ENCODE data around the gene TBL1X. TPM values are rescaled to one million over a fixed set of nuclear protein-coding genes. Genes with fewer than 3 reads are reported as not detected.

TBL1X gene
- total and polyA plus RNA-seq, 7 donors = 6.5 to 25.8 (median 16.1) TPM

GRCh38 chrX:9466124-9466495 lies 1.3 kb downstream of the TBL1X start:
- WGBS, 2 donors = 1 to 3% methylated on average over 31 of the region's 31 CpGs
- peak overlapping the region; percentile 83 to 92 (median 86) for H3K27ac ChIP-seq
- H3K4me3 ChIP-seq = peak overlapping the region; percentile 53 to 72 (median 68)
- TF ChIP-seq CTCF (IDR thresholded peaks at IDR 0.05) = no peak
- TF ChIP-seq POLR2AphosphoS5 (IDR thresholded peaks at IDR 0.05) = peak; percentile 53 to 70 (median 62)
- no peak for TF ChIP-seq POLR2A (IDR thresholded peaks at IDR 0.05)
- TF ChIP-seq EP300 (IDR thresholded peaks at IDR 0.05) = no peak
- H3K27me3 ChIP-seq = no peaks in the 10 kb centered on the region
- no peaks in the 10 kb centered on the region for H3K9me3 ChIP-seq
- peaks cover 0 to 41% (median 20%) of the 10 kb centered on the region in 4 donors for H3K4me1 ChIP-seq
- intact Hi-C loops (cut with DNase I) = loop anchor here (2.0 to 10.0 kb wide), 4 partner anchors 66 to 169 kb away; no protein-coding TSS in a partner anchor
- no peaks in the 10 kb centered on the region for H3K36me3 ChIP-seq
- peak; percentile 88 for DNase-seq

- no peaks in the 10 kb centered on the region for H3K36me3 ChIP-seq
- intact Hi-C loops (cut with DNase I) = loop anchor here (2.0 to 10.0 kb wide), 4 partner anchors 66 to 168 kb away; no protein-coding TSS in a partner anchor
- H3K4me3 ChIP-seq = peak overlapping the region in 3 of 4 donors; percentile 66 to 72 (median 70)
- no peaks in the 10 kb centered on the region for H3K9me3 ChIP-seq
- no peak for TF ChIP-seq CTCF (IDR thresholded peaks at IDR 0.05)
- TF ChIP-seq POLR2A (IDR thresholded peaks at IDR 0.05) = no peak
- no peak for TF ChIP-seq POLR2AphosphoS5 (IDR thresholded peaks at IDR 0.05)
- no peak for TF ChIP-seq EP300 (IDR thresholded peaks at IDR 0.05)
- peaks cover 0 to 44% (median 23%) of the 10 kb centered on the region in 4 donors for H3K4me1 ChIP-seq
- peak overlapping the region in 3 of 4 donors; percentile 83 to 92 (median 85) for H3K27ac ChIP-seq
- no peaks in the 10 kb centered on the region for H3K27me3 ChIP-seq
- 44 to 71% methylated on average over 6 of the region's 6 CpGs for WGBS, 2 donors
- DNase-seq = no peak
These were observed 1.9 kb downstream of the TBL1X start for GRCh38 chrX:9466736-9467135.

GRCh38 chrX:9467146-9467545 lies 2.3 kb downstream of the TBL1X start:
- H3K36me3 ChIP-seq = no peaks in the 10 kb centered on the region
- TF ChIP-seq CTCF (IDR thresholded peaks at IDR 0.05) (no peak), POLR2AphosphoS5 (IDR thresholded peaks at IDR 0.05) (no peak), EP300 (IDR thresholded peaks at IDR 0.05) (no peak), POLR2A (IDR thresholded peaks at IDR 0.05) (no peak)
- peaks cover 0 to 49% (median 24%) of the 10 kb centered on the region in 4 donors for H3K4me1 ChIP-seq
- H3K27me3 ChIP-seq = no peaks in the 10 kb centered on the region
- no peak for DNase-seq
- intact Hi-C loops (cut with DNase I) = loop anchor here (2.0 to 10.0 kb wide), 4 partner anchors 65 to 168 kb away; no protein-coding TSS in a partner anchor
- peak overlapping the region in 2 of 4 donors; percentile 5 to 10 for H3K4me3 ChIP-seq
- peak overlapping the region in 2 of 4 donors; percentile 83 to 85 for H3K27ac ChIP-seq
- no peaks in the 10 kb centered on the region for H3K9me3 ChIP-seq
- WGBS, 2 donors = 88 to 91% methylated on average over 11 of the region's 11 CpGs

- WGBS, 2 donors = 83 to 90% methylated on average over 11 of the region's 11 CpGs
- TF ChIP-seq EP300 (IDR thresholded peaks at IDR 0.05) (no peak), CTCF (IDR thresholded peaks at IDR 0.05) (no peak), POLR2AphosphoS5 (IDR thresholded peaks at IDR 0.05) (no peak), POLR2A (IDR thresholded peaks at IDR 0.05) (no peak)
- peak overlapping the region in 2 of 4 donors; percentile 83 to 85 for H3K27ac ChIP-seq
- peaks cover 0 to 43% (median 22%) of the 10 kb centered on the region in 4 donors for H3K4me1 ChIP-seq
- H3K4me3 ChIP-seq = peak overlapping the region in 2 of 4 donors; percentile 5 to 10
- H3K36me3 ChIP-seq = no peaks in the 10 kb centered on the region
- no peaks in the 10 kb centered on the region for H3K9me3 ChIP-seq
- no peak for DNase-seq
- no peaks in the 10 kb centered on the region for H3K27me3 ChIP-seq
- intact Hi-C loops (cut with DNase I) = loop anchor here (2.0 to 10.0 kb wide), 4 partner anchors 65 to 167 kb away; no protein-coding TSS in a partner anchor
These were observed 2.9 kb downstream of the TBL1X start for GRCh38 chrX:9467751-9468150.
